Measurements from ENCODE around the gene S100A10.

S100A10 gene

DNA sequence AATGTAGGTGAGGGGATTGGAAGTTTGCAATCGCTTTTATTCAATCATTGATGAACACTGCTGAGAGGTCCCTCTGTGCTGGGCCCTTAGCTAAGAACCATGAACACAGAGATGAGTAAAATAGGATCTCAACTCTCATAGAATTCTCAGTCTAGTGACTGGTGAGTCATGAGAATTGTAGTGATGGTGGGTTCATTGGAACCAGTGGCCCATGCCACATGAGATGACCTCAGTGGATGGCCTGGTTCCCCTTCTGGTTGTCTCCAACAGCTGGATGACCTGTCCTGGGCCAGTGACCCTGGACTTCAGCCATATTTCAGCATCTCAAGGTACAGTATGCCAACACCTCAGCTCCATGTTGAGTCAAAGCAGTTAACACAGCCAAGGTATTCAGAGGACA is 21.3 kb upstream of the S100A10 start:
- peak in 1 of 10 donors; percentile 59 for DNase-seq
- intact Hi-C loops (cut with DNase I) = no loop called here

DNA sequence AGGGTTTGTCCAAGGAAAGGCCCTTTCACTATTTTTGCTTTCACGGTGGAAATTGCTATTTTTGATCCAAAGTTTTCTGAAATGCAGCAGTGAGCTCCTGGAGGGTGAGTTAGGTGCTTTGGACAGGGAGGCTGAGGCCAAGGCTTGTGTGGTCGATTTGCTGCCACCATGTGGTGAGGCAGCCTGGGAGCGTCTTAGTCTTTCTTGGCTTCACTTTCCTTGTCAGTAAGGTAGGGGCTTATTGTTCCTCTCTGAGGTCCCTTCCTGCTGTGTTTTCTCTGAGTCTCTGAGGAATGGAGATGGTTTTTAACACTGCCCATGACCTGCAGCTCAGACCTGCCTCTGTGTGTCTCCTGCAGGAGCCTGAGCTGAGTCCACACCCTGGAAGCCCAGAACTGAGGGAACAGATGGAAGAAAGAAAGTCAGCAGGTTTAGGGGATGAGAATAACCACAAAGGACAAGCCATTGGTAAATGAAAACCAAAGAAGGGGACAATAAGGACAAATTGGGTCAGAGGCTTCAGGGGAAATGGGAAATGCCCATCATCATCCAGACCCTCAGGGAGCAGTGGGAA is 20.1 kb upstream of the S100A10 start:
- DNase-seq = peak in 2 of 10 donors; percentile 25 to 81
- intact Hi-C loops (cut with DNase I) = no loop called here

DNA sequence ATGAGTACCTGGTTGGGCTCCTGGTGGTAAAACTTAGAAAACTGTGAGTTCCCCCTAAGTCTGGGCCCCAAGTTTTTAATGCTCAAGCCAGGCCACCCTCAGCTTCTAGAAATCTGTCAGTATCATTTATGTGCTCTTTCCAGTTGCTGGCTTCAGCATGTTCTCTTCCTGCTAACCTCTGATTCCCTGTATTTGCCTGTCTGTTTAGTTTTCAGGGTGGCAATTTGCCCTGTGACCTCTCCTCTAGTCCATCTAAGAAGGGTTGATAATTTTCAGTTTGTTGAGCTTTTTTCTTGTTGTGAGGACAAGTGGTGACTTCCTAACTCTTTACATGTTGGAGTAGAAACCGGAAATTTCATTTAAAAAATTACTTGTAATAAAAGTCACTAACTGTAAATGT is 16.0 kb upstream of the S100A10 start:
- DNase-seq = no peak
- intact Hi-C loops (cut with DNase I) = no loop called here

DNA sequence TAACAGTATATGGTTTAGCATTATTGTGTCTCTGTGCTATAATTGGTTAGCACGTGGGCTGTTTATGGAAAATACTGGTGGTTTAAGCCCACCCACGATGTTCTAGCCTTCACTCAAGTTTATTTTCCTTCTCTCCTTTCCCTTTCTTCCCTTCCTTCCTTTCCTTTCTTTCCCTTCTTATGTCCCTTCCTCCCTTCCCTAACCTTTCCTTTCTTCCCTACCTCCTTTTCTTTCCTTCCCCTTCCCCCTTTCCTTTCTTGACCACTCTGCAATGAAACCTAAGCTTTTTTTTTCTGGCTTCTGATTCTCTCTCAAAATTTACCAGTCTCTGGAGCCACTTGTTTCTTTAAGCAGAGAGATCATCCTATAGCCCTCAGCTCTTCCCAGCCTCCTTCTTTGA is 13.4 kb upstream of the S100A10 start:
- intact Hi-C loops (cut with DNase I) = no loop called here

DNA sequence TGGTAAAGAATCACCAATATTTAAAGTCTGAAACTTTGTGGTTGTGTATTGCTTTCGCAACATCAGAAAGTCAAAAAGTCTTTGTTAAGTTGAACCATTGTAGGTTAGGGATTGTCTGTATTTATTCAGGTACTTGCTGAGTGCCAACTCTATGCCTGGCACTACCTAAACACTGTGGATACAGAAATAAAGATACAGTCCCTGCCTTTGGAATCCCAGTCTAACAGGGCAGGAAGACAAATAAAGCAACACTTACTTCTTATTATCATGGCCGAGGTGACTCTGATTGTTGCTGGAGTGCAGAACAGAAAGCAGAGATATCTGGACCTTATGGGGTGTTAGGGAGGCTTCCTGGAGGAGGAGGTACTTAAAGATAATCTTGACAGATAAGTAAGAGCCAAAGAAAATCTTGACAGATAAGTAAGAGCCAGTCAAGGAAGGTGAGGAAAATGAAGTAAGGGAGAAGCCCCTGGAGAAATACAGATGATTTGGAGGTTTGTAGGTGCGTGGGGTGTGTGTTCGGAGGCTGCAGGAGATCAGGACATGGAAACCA is 11.8 kb upstream of the S100A10 start:
- no peak for DNase-seq
- intact Hi-C loops (cut with DNase I) = no loop called here

More for the DNA sequence above, 13.4 kb upstream of the S100A10 start:
- DNase-seq = no peak

DNA sequence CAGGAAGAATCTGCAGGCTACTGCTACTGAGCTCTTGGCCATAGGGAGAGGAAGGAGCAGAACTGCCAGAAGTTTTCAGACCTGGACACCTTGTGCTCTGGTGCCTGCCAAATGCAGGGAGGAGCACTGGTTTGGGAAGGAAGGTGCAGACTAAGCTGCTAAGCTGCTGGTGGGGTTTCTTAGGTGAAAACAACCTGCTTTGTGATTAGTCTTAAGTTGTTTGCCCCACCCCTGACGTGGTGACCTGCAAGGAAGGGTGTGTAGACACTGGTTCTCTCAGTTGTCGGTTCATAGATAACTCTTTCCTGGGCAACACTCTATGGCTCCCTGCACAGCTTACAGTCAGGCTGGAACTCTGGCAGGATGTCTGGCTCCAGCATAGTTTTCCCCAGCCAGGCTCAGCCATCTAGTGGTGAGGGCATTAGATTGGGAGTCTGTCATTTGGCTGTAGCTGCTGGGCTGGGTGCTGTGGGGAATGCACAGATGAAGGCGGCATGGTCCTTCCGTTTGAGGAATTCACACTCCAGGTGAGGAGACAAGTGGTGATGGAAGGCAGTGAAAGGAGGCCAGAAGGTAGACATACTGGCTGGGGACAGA is 10.3 kb upstream of the S100A10 start:
- intact Hi-C loops (cut with DNase I) = no loop called here
- DNase-seq = no peak

DNA sequence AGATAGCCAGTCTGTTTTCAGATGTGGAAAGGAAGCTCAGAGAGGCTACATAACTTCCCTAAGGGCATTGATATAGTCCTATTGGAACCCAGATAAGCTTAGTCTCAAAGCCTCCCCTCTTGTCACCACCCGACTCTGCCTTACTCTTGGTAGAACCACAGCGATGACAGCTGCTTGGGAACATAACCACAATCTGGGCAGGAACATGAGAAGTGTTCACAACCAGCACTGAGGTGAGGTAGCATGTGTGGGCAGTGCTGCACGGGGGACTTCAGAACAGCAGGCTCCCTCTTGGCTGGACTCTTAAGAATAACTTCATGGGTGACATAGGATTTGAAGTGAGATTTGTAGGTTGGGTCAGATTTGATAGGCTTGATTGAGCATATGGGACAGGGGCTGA is 9.3 kb upstream of the S100A10 start:
- intact Hi-C loops (cut with DNase I) = no loop called here
- DNase-seq = peak in 3 of 10 donors; percentile 32 to 83 (median 73)

DNA sequence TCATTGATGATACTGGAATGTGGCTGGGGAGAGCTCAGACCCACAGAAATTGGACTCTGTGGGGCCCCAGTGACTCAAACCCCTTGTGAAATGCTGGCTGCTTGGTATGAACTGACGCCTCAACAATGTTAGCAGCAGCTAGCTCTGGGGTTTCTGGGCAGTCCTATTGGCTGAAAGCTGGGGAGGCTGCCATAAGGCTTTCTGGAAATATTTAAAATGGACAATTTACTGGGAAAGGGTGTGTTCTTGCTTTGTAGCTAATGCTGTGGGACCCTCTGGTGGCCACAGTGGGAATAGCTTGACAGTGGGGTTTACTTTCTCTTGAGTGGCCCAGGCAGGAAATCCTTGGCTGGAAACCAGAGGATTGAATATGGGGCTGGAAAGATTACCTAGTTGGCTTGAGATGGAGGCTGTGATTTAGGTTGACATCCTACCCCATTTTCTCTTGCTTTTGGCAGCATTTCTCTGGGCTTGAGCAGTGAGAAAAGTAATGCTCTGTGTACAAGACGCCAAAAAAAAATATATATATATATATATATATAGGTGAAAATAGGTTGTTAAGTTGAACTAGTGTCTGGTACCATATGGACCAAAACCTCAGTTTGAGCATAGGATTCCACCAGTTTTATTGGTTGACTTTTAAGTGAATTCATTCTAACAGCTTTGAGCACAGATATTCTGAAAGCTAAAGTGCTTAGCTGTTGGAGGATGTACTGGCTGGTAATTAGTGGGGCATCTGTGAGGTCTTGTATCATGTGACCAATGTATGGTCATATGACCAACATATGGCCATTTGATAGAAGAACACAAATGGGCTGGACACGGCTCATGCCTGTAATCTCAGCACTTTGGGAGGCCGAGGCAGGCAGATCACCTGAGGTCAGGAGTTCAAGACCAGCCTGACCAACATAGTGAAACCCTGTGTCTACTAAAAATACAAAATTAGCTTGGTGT is 8.2 kb upstream of the S100A10 start:
- intact Hi-C loops (cut with DNase I) = loop anchor here (1.0 to 2.0 kb wide), 2 partner anchors 67 to 113 kb away; no protein-coding TSS in a partner anchor
- peak; percentile 48 to 96 (median 81) for DNase-seq

DNA sequence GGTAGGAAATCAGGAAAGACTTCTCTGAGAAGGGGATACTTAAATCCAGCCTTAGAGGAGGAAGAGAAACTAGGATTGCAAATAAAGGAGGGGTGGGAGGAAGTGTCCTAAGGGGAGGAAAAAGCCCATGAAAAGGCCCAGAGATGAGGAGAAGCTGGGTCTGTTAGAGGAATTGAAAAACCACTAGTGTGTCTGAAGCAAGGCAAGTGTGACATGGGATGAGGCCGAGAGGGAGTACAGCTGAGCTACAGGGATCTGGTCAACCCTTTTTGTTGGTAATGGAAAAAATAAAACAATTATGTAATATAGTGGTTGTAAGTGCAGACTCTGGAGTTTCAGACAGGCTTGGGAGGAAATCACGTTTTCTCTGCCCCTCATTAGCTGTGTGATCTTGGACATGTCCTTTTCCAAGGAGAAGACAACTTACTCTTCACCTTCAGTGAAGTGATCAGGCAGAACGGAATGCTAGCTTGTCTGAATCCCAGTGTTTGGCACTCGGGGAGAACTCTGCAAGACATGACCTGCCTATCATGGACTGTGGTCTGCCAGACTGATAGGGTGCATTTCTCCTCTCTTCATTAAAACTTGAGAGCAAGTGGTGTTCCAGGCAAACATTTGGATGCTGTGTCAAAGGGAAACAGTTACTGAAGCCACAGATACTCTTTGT is 7.4 kb upstream of the S100A10 start:
- intact Hi-C loops (cut with DNase I) = loop anchor here (1.0 to 2.0 kb wide), 2 partner anchors 66 to 112 kb away; no protein-coding TSS in a partner anchor
- no peak for DNase-seq

DNA sequence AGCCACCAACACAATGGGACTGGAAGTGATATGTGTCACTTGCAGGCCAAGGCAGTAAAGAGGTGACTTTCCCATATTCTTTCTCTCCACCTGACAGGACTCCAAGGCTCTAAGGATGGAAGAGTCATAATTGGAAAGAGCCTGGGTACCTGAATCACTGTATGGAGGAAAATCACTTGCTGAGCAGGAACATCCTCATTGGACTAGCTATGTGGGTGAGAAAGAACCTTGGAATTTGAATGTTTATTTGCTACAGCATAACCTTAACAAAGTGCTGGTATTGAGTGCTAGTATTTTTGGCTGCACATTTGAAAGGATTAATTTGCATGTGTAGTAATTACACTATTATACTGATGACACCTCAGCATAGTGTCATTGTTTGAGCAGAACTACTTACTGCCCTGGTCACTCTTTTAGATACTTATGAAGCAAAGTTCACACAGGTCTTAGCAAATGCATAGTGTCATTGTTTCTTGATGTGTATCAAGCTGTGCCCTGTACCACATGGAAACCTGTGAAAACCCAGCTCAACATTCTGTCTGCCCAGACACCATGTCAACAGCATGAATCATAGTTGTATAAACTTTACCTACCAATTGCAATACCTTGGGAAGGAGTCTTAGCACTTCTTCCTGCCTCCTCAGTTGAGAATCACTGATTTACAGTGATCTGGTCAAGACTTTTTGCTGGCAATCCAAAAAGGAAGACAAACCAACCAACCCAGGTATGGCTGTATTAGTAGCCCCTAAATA is 5.1 kb upstream of the S100A10 start:
- DNase-seq = no peak
- intact Hi-C loops (cut with DNase I) = no loop called here

DNA sequence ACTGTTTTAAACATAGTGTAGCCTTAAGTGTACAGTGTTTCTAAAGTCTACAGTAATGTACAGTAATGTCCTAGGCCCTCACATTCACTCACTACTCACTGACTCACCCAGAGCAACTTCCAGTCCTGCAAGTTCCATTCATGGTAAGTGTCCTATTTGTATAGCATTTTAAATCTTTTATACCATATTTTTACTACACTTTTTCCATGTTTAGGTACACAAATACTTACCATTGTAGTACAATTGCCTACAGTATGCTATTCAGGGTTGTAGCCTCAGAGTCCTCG is 3.6 kb upstream of the S100A10 start:
- intact Hi-C loops (cut with DNase I) = no loop called here
- no peak for DNase-seq

DNA sequence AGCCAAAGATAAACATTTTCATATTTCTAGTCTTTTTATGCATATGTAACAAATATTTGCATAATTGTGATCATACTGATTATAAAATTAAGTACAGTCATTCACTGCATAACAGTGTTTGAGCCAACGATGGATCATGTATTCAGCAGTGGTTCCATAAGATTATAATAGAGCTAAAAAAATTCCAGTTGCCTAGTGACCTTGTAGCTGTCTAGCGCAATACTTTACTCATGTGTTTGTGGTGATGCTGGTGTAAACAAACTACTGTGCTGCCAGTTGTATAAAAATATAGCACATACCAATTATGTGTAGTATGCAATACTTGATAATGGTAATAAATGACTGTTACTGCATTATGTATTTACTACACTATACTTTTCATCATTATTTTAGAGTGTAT is 2.1 kb upstream of the S100A10 start:
- intact Hi-C loops (cut with DNase I) = no loop called here
- DNase-seq = no peak

DNA sequence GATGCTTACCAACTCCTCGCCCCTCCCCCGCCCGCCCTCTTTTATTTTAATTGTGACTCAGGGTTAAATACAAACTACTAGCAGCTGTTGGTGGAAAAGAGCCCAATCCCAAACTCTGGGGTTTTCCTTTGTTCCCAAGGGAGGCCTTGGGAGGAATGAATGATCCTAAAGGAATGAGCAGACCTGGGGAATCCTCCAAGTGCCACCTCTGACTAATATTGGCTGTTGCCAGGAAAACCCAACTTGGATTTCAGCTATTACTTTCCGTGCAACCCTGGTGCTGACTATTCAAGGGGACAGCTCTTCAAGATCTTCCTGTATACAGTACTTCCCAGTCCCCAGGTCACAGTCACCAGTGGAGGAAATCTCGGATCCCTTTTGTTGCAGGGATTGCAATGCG is 1.3 kb upstream of the S100A10 start:
- intact Hi-C loops (cut with DNase I) = no loop called here
- DNase-seq = no peak

DNA sequence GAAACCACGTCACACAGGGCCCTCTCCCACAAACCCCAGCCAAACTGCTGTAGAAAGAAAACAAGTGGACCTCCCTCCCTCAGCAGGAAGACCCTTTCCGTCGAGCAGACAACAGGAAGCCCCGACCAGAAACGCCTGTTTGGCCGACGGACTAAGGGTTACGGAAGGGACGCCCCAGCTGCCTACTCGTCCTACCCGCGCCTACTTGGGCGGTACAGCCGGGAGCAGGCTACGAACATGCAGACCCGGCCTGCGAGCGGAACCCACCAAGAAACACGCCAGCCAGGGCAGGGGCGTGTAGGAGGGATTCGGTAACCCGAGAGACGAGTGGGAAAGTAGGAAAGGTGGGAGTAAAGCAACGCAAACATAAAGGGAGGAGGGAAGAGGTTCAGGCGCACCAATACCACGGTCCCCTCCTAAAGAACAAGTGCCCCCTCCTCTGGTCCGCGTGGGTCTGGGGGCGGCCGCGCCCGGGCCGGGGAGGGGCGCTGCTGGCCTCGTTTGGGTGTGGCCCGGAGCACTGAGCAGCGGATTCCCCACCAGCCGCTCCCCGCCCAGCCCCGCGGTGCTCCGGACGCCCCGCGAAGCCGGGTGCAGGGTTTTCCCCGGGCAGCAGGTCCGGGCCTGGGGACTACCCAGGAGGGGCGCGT is 450 bp downstream of the S100A10 start:
- no peak for DNase-seq
- intact Hi-C loops (cut with DNase I) = no loop called here

DNA sequence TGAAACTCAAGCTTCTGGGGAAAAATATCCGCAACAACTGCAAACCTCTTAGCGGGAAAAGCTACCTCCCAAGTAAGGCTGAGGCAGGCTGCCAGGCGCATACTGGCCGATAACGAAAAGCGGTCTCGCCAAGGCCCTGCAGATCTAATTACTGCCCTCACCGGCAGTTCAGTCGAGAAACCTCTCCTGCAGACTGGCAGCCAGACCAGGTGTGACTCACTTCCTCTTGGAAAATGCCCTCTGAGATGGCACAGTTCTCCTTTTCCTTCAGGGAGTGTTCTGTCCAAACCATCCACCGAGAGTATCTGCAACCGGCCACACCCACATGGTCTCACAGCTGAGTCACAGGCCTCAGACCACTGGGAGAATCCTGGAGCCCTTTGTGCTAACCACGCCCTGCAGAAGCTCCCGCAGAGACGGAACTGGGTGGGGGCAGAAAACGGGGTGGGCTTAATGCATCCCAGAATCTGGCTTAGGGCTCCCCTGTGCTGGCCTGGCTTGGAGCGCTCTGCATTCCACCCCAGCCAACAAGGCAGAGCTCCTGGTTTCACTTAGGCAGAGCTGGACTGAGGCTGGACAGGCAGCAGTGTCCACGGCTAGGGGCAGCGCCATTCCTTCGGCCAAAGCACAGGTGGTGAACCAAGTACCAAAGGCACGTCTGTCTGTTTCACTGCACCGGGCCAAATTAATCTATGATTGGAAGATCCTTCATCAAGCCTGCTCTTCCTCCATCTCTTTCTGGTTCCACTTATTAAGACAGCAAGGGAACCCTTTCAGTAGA is 1.2 kb downstream of the S100A10 start:
- DNase-seq = no peak
- intact Hi-C loops (cut with DNase I) = no loop called here

DNA sequence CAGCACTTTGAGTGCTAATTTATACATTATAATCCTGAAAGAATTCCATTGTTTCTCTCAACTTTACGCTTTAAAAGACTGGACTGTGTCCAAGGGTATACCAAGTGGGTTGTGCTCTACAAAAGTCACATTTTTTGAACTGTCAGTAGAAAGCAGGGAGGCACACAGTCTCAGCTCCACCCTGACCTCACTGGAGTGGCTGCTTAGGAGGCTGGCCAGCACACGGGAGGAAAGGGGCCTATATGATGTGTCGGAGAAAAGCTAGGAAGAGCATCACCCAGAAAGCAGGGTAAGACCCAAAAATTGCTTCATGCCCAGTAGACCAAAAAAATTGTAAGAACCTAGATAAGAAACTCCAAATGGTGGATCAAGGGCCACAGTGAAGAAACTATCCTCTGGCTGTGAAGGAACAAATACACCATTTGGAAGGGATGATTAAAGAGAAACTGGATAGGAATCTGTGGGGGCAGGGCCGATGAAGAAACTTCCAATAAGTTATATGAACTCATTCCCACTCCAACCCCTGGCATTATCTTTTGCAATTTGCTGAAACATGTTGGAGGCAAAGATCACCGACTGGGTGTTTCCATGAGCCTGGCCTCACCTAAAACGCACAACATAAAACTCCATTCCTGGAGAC is 1.9 kb downstream of the S100A10 start:
- intact Hi-C loops (cut with DNase I) = no loop called here
- DNase-seq = no peak

DNA sequence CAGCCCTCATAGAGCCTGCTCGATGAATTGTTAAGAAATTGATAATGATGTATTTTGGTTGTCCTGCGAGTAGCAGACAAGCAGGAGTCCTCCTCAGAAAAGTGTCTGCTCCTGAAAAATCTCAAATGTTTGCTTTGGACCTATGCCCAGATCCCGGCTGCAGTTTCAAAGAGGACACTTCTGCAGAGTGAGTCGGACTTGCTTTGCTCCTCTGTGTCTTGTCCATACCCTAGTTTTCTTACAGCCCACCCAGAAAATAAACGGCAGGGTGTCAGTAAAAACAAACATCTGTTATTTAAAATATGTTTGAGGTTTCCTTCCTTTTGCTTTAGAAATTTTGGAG is 2.8 kb downstream of the S100A10 start:
- DNase-seq = no peak
- intact Hi-C loops (cut with DNase I) = no loop called here

DNA sequence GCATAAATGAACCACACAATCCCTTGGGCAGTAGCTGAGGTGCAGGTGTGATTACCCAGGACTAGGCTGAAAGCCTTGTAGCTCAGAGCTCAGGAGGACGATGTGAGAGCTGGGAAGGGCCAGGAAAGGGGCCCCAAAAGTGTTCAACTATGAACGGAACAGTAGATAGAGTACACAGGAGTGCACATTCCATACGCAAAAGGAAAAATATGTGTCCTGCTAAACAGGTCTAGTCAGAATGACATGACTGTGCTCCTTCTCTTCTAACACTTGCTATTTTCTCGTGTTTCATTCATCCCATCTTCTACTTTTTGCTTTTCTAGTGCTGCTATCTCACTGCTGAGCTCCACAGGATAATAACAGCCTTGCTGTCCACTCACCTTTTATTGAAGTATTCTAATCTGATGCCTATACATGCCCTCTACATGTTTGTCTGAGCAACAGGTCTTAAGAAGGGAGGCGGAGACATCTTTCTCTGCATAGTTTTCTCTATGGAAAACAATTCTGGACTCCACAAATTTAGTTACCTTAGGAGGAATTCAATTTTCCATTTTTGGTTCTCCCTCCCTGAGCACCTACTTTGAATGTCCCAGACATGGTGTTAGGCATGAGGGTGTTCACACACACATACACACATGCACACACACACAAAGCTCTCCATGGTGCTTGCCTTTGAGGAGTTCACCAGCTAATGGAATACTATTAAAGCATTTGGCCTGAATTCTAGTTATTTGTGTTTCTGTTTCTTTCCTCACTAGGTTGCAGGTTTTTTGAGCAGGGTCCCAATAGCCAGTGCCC is 3.4 kb downstream of the S100A10 start:
- no peak for DNase-seq
- intact Hi-C loops (cut with DNase I) = no loop called here

All from posterior cingulate gyrus (tissue), 11 donors.